Measurements from ENCODE around the gene PKP4. TPM values are rescaled to one million over a fixed set of nuclear protein-coding genes. Genes with fewer than 3 reads are reported as not detected.

PKP4 gene
- total and polyA plus RNA-seq, 7 donors, result 14.4 to 41.3 (median 27.5) TPM

DNA sequence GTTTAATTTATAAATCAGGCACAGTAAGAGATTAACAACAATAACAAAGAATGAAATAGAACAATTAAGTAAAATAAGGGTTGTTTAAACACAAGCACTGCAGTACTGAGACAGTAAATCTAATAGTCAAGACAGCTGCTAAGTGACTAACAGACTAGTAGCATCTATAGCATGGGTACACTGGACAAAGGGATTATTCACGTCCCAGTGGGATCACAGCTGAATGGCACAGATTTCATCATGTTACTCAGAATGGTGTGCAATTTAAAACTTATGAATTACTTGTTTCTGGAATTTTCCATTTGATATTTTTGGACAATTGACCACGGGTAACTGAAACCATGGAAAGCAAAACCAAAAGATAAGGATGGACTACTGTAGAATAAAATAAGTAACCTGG, 176.5 kb downstream of the PKP4 start:
- no peak for DNase-seq
- WGBS, 2 donors, result 94 to 97% methylated on average over 2 of the region's 2 CpGs
- H3K27ac ChIP-seq, result no peak overlapping the region
- H3K4me1 ChIP-seq, result no peaks in the 10 kb centered on the region
- H3K9me3 ChIP-seq, result no peaks in the 10 kb centered on the region
- no peak overlapping the region for H3K4me3 ChIP-seq
- peaks cover 0 to 31% (median 2%) of the 10 kb centered on the region in 4 donors for H3K36me3 ChIP-seq
- TF ChIP-seq POLR2AphosphoS5 (IDR thresholded peaks at IDR 0.05), result no peak
- TF ChIP-seq, protein P1, sequence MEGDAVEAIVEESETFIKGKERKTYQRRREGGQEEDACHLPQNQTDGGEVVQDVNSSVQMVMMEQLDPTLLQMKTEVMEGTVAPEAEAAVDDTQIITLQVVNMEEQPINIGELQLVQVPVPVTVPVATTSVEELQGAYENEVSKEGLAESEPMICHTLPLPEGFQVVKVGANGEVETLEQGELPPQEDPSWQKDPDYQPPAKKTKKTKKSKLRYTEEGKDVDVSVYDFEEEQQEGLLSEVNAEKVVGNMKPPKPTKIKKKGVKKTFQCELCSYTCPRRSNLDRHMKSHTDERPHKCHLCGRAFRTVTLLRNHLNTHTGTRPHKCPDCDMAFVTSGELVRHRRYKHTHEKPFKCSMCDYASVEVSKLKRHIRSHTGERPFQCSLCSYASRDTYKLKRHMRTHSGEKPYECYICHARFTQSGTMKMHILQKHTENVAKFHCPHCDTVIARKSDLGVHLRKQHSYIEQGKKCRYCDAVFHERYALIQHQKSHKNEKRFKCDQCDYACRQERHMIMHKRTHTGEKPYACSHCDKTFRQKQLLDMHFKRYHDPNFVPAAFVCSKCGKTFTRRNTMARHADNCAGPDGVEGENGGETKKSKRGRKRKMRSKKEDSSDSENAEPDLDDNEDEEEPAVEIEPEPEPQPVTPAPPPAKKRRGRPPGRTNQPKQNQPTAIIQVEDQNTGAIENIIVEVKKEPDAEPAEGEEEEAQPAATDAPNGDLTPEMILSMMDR (IDR thresholded peaks at IDR 0.05), result no peak
- no peak for TF ChIP-seq EP300 (IDR thresholded peaks at IDR 0.05)
- no peak for TF ChIP-seq POLR2A (IDR thresholded peaks at IDR 0.05)
- no peaks in the 10 kb centered on the region for H3K27me3 ChIP-seq
- intact Hi-C loops (cut with DNase I), result no loop called here

DNA sequence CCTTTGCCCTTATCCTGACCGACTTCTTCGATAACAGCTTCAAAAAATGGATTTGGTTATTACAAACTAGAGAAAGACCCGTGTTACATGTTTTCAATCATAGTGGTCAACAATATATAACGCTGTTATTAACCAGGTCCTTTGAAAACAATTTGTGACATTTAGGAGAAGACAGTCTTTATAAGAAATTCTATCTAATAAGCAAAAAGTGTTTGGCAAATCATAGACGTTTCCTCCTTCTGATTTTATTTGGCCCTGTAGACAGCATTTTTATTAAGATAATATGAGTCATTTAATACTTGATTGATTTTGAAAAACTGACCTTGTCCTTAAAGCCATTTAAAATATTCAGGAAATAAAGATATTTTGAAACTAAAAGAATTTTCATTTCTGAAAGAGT, 177.9 kb downstream of the PKP4 start:
- Histone ChIP-seq H3K27ac (no peak overlapping the region), H3K4me3 (no peak overlapping the region), H3K27me3 (no peaks in the 10 kb centered on the region), H3K36me3 (peaks cover 0 to 31% (median 2%) of the 10 kb centered on the region in 4 donors), H3K4me1 (no peaks in the 10 kb centered on the region), H3K9me3 (no peaks in the 10 kb centered on the region)
- TF ChIP-seq POLR2A (IDR thresholded peaks at IDR 0.05), result no peak
- TF ChIP-seq POLR2AphosphoS5 (IDR thresholded peaks at IDR 0.05), result no peak
- TF ChIP-seq, protein P1 (IDR thresholded peaks at IDR 0.05), result no peak
- TF ChIP-seq EP300 (IDR thresholded peaks at IDR 0.05), result no peak
- WGBS, 2 donors, result 95% methylated on average over 5 of the region's 5 CpGs
- intact Hi-C loops (cut with DNase I), result no loop called here
- DNase-seq, result no peak

DNA sequence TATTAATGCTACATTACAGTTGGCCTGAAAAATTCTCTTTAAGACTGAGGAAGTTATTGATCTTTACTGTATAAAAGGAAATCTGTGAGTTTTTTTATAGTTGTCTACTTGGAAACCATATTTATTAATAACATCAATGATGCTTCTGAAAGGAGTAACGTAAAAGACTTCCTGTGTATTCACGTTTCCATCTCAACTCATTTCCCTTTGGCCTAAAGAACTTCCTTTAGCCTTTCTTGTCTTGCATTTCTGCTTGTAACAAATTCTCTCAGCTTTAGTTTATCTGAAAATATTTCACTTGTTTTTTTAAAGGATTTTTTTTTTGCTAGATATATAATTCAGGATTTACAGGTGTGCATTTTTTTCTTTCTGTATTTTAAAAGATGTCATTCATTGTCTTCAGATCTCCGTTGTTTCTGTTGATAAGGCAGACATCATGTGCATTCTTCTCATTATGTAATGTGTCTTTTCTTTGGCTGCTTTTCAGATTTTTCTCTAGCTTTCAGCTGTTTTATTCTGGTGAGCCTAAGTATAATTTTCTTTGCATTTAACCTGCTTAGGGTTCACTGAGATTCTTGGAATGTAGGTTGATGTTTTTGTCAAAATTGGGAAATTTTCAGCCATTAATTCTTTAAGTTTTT, 179.3 kb downstream of the PKP4 start:
- TF ChIP-seq EP300 (IDR thresholded peaks at IDR 0.05), result no peak
- TF ChIP-seq, protein P1 (IDR thresholded peaks at IDR 0.05), result no peak
- TF ChIP-seq POLR2A (IDR thresholded peaks at IDR 0.05), result no peak
- TF ChIP-seq POLR2AphosphoS5 (IDR thresholded peaks at IDR 0.05), result no peak
- intact Hi-C loops (cut with DNase I), result no loop called here
- Histone ChIP-seq H3K4me3 (no peak overlapping the region), H3K27me3 (no peaks in the 10 kb centered on the region), H3K27ac (no peak overlapping the region), H3K36me3 (peaks cover 0 to 31% (median 2%) of the 10 kb centered on the region in 4 donors), H3K9me3 (no peaks in the 10 kb centered on the region), H3K4me1 (no peaks in the 10 kb centered on the region)
- DNase-seq, result no peak
- WGBS, 2 donors, result 60 to 84% methylated on average over 3 of the region's 3 CpGs

DNA sequence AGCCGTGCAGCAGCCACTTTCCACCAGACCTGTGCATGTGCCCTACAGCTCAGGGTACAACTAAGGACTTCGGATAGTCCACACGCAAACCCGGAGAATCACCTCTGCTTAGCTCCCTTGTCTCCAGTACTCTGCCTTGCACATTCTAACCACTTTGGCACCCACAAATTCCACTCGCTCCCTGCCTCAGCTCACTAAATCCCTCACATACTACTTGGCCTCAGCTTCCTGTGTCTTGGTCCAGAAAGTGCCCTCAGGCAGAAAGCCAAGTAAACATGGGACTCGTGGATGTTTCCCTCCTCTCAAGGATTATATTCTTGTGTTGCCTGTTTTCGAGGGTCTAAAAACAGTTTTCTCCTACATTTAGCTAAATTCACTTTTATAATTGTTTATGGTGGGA, 180.6 kb downstream of the PKP4 start:
- H3K9me3 ChIP-seq, result no peaks in the 10 kb centered on the region
- 90 to 92% methylated on average over 7 of the region's 7 CpGs for WGBS, 2 donors
- TF ChIP-seq POLR2A (IDR thresholded peaks at IDR 0.05), result no peak
- no peak for TF ChIP-seq POLR2AphosphoS5 (IDR thresholded peaks at IDR 0.05)
- TF ChIP-seq, protein P1 (IDR thresholded peaks at IDR 0.05), result no peak
- no peak for TF ChIP-seq EP300 (IDR thresholded peaks at IDR 0.05)
- H3K4me1 ChIP-seq, result no peaks in the 10 kb centered on the region
- DNase-seq, result no peak
- peaks cover 0 to 20% (median 2%) of the 10 kb centered on the region in 4 donors for H3K36me3 ChIP-seq
- no peak overlapping the region for H3K27ac ChIP-seq
- no peaks in the 10 kb centered on the region for H3K27me3 ChIP-seq
- intact Hi-C loops (cut with DNase I), result no loop called here
- H3K4me3 ChIP-seq, result no peak overlapping the region

DNA sequence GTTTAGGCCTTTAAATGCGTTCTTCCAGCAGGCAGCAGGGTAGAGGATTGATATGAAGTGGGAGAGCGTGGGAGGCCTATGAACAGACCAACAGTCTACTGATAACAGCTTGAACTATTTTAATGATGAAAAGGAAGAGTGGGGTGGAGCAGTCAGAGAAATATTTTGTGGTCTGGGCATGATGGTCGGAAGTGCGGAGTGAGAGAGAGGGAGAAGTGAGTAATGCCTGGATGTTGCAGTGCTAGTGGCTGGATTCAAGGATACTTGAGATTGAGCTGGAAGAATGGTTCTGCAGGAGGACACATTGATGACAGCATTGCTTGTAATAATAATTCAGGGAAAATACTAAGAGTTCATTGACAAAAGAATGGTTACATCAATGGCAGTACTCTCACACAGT, 187.4 kb downstream of the PKP4 start:
- WGBS, 2 donors, result 72 to 73% methylated on average over 4 of the region's 4 CpGs
- no peaks in the 10 kb centered on the region for H3K9me3 ChIP-seq
- intact Hi-C loops (cut with DNase I), result no loop called here

More for the DNA sequence above, 187.4 kb downstream of the PKP4 start:
- Histone ChIP-seq H3K36me3 (peaks cover 0 to 11% (median 0%) of the 10 kb centered on the region in 4 donors), H3K4me1 (no peaks in the 10 kb centered on the region), H3K27me3 (no peaks in the 10 kb centered on the region), H3K27ac (no peak overlapping the region), H3K4me3 (no peak overlapping the region)
- TF ChIP-seq, protein P1 (IDR thresholded peaks at IDR 0.05), result no peak
- TF ChIP-seq EP300 (IDR thresholded peaks at IDR 0.05) (no peak), POLR2AphosphoS5 (IDR thresholded peaks at IDR 0.05) (no peak), POLR2A (IDR thresholded peaks at IDR 0.05) (no peak)
- DNase-seq, result no peak
